Stimulated activated CD4-positive, alpha-beta T cell treated with anti-CD3 and anti-CD28 coated beads, TNF-alpha, amount 100 ng/mL, for 1 hour (primary cell): Measurements from ENCODE around the gene SH3GL2.
"Not testable (repeated sequence)": the region's sequence is repeated elsewhere in the genome, so short reads cannot be mapped to it uniquely, and the experiment has no call there.

ENCODE experiments used
- DNase-seq, 3 donors: peaks; one replicate each; pipeline ENCODE4 v3.0.0-alpha.2; 2020; ENCODE audit warnings: low read depth in 3 of 3, low spot score in 1 of 3

Gene SH3GL2

DNA sequence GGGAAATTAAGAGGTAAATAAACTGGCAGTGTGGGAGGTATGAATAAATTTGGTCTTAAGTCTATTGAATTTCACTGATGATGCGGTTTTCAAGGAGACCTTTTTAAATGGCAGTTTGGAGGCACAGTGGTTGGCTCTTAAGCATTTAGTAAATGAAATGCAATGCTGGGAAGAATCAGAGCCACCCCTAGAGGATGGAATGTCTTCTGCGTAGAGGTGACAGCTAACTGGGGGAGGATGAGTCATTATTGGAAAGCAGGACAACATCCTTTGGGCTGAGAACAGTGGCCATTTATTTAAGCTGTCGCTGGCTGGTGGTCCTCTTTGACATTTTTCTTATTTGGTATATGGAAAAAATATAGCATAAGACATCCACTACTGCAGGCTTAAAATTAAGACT lies 163.2 kb downstream of the SH3GL2 start:
- no peak for DNase-seq

- DNase-seq = no peak
Measured at GRCh38 chr9:17744786-17745185, 165.9 kb downstream of the SH3GL2 start.

DNA sequence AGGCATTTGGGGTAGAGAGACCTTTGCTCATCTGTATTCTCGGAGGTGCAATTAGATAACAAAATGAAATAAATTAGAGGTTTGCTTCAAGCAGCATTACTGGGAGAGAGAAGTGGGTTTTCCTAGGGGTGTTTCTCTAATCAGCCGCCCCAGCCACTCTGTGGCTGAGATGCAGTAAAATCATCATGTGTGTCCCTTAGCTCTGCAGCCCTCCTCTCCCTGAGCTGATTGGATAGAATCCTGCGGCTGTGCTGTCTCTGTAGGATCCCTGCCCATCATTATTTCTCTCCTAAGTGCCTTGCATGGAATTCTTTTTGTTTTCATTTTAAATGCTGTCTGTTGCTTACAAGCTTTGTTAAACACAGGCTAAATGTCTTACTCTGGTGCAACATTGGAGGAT lies 171.4 kb downstream of the SH3GL2 start:
- DNase-seq = no peak

GRCh38 chr9:17751486-17751885 lies 172.6 kb downstream of the SH3GL2 start:
- DNase-seq = no peak

DNA sequence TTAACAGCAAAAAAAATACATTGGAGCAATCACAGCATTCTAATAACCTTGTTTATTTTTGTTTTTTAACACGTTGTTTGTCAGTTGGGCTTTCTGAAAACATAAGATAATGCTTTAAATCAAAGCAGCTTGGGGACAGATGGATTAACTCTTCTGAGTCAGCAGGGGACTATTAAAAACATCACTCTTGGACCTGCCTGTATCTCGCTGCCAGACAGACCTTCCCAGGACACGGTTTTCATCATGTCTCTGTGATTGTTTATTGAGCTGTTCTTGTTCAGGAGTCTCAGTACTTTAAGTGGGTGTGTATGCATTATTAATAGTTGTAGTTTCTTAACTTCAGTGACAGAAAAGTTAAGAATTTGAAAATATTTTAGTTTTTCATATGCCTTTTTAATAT lies 173.2 kb downstream of the SH3GL2 start:
- DNase-seq = no peak

DNA sequence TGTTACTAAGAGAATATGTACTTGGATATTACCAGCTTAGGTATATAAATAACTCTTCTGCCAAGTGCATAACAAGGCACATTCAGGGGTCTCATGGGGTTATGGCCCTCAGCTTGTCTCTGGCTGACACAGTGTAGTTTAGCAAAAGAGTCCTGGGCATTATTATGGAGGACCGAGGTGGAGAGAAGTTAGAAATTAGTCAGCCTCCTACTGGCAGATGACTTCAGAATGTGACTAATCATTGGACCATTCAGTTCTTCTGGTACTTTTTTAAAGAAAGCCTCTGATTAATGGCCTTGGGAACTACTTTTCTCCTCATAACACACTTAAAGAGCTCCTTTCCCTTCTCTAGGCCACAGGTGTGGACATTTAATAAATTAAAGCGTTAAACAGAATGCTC lies 178.9 kb downstream of the SH3GL2 start:
- no peak for DNase-seq

DNA sequence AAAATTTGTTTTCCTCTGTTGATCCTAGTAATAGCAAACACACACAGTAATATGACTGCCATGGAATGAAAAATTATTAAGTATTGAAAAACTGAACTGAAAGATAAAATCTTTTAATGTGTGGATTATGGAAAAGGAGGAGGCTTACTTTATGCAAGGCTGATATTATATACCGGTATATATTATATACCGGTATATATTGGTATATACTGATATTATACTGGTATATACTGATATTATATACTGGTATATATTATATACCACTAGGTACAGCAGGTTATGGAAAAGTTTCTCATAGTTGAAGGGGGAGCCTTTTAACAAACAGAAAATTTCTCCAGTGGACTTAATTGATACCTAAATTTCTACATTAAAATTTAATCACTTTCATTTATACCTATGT lies 181.4 kb downstream of the SH3GL2 start:
- no peak for DNase-seq

DNA sequence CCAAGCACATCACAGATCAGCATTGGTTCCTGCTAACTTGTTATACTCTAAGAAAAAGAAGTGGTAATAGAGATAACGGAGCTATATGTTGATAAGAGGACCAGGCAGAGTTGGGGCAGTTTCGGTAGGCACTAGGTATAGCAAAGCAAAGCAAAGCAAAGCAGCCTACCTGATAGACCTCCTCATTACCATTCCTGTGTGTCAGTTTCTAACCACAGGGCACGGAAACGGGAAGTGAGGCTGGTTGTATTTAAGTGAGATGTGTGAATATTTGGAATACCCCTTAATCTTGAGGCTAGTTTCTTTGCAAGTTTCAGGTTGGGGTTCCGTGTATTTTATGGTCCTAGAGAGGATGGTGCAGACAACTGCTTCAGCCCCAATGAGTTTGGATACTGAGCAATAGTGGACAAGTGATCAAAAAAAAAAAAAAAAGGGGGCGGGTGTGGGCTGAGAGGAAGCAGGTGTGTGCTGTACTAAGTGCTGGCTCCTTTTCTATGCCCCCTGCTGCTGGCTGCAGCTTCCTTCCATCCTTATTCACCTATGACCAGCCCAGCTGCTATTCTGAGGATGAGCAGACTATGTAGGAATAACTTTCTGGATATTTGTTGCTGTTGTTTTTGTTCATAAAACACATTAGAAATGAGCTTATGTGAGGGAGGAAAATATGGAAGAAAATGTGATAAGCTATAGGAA lies 183.3 kb downstream of the SH3GL2 start:
- no peak for DNase-seq

- DNase-seq = no peak
Measured at GRCh38 chr9:17764306-17764705, 185.4 kb downstream of the SH3GL2 start.

DNA sequence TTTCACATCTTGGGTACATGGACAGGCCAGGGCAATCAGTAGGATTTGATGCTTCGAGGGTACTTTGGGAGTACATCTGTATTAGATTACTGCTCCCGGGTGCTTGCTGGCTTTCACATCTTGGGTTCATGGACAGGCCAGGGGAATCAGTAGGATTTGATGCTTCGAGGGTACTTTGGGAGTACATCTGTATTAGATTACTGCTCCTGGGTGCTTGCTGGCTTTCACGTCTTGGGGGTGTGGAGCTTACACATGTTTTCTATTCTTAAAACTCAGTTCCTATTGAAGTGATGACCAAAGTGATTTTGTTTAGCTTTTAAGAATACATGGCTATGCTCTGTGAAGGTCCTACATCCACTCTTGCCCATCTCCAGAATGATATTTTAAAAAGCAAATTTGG lies 186.3 kb downstream of the SH3GL2 start:
- not testable (repeated sequence) for DNase-seq

GRCh38 chr9:17772223-17772622 lies 193.4 kb downstream of the SH3GL2 start:
- no peak for DNase-seq

DNA sequence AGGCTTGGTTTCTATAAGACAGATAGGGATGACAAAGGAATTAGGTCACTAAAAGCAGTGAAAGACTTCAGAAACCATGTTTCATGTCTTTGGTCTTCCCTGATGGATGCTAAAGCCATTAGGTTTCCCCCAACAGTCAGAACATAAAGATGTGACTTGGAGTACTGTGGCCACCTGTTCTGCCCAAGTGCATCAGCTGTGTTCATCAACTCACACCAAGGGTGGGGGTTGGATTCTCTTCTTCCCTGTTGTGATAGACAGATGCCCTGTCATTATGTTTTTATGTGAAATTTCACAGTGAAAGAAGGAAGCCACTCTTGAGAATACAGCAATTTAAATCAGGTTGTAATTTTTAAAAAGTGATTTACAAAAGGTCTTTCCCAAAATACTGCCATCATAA lies 196.8 kb downstream of the SH3GL2 start:
- no peak for DNase-seq

DNA sequence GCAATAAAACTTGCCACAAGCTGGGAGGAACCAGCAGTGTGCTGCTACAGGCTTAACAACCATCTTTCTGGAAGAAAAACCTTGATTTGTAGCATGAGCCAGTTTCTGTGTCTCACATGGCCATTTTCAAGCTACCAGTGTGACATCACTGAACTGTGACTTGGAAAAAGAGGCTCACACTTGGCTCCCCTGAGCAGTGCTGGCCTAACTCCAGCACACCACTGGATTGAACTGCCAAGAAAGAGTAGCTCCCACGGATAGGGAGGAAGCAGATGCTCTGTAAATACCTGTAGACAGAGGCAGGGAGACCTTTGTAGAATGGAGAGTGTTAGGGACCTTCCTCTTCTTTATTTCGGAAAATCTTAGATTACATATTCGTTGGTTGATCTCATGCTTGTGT lies 197.9 kb downstream of the SH3GL2 start:
- DNase-seq = no peak

GRCh38 chr9:17777465-17777864 lies 198.6 kb downstream of the SH3GL2 start:
- no peak for DNase-seq

- DNase-seq = no peak
Measured at GRCh38 chr9:17782430-17783149, 203.7 kb downstream of the SH3GL2 start.

DNA sequence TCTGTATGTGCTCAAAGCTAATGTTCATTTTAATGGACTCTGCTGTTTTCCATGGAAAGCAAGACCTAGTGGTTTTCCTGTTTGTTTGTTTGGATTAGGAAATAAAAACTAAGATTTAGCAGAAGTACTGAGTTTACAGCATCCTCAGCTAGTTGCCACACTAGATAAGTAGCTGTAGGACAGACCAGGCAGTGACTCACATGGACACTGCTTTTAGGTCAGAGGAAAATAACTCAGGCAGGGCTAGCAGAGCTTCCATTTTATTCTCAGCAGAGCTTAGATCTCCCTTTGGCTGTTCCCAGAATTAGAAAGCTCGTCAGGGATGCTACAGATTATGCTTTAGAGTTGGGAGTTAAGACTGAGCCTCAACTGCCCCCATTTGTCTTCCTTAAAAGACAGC lies 204.4 kb downstream of the SH3GL2 start:
- no peak for DNase-seq

GRCh38 chr9:17789316-17789715 lies 210.4 kb downstream of the SH3GL2 start:
- DNase-seq = no peak

GRCh38 chr9:17793713-17794622 lies 215.1 kb downstream of the SH3GL2 start:
- no peak for DNase-seq

DNA sequence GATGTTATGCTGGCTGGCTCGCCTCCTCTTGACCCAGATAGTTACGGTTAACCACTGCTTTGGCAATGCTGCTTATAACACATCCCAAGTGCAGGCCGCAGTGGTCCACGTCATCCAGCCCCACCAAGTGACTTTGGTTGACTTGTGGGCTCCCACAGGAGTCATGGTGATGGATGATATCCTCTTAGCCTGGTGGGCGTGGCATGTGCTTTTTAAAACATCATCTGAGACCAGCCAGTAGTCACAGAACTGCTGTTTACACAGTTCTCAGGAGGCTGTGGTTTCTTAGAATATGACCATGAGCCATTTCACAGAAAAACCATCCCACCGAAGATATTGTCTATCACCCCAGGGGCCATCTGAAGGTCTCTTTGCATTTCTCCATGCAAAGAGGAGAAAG lies 216.9 kb downstream of the SH3GL2 start:
- DNase-seq = no peak

- no peak for DNase-seq
Measured at GRCh38 chr9:17799369-17799768, 220.5 kb downstream of the SH3GL2 start.

GRCh38 chr9:17800418-17800817 lies 221.6 kb downstream of the SH3GL2 start:
- no peak for DNase-seq
